HG02571 (cell line): Measurements from ENCODE around the gene CAPN2.
"Not testable (repeated sequence)": the region's sequence is repeated elsewhere in the genome, so short reads cannot be mapped to it uniquely, and the experiment has no call there.

ENCODE experiments used
- ATAC-seq: cut with Tn5 transposase; IDR thresholded peaks from one replicate; pipeline ENCODE4 v1.9.1; 2021; ENCODE audit warnings: mild to moderate bottlenecking, moderate library complexity; ENCODE audit not compliant: unreplicated experiment

The CAPN2 gene

DNA sequence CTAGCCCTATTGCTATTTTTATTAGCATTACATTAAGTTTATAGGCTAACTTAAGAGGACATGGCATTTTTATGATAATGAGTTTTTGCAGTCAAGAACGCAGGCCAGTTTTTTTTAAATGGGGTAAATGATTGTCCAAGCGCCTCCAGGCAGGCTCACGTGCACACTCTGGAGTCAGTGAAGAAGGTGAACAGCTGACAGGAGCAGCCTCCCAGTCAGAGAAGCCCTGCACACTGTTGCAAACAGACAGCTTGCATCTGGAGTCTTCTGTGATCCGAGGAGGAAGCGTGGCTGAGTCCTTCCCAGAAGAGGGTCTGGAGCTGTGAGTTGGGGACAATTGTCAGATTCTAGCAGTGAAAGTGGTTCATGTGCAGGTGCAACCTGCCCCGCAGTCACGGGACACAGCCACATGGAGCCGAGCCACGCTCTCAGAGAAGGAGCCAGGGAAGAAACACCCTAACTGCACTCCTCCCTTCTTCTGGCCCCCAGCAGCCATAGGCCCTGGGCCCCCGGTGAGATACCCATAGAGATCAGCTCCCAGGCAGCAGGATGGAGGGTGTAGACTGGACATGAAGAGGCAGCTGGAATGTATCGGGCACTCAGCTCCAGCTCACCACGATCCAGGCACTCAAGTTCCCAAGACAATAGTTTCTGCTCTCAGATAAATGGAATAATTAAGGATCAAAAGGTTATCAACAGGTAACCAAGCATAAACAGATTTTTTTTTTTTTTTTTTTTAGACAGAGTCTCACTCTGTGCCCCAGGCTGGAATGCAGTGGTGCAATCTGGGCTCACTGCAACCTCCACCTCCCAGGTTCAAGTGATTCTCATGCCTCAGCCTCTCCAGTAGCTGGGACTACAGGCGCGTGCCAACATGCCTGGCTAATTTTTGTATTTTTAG lies 26.4 kb downstream of the CAPN2 start:
- ATAC-seq, result no peak

DNA sequence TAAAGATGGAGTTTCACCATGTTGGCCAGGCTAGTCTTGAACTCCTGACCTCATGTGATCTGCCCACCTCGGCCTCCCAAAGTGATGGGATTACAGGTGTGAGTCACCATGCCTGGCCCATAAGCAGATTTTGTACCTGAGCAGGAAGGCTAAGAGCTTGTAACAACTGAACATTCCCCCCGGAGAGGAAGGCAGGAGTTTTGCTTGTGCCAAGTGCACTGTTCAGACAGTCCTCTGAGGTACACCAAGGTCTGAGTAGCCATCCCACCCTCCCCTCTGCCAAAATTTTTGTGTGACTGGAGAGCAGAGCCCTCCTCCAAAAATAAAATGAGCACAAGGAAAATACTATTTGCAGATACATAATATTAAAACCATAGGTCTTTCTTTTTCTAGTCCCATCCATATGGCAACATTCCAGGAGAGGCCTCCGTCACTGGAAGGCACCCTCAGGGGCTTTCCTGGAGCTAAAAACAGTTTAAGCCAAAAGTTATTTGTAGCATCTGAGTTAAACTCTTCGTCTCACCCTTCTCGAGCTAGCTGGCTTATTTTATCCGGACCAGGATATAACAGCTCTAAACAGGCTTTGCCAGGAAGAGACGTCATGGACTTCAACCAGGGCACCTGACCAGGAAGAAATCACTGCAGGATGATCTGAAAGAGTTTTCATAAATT lies 27.2 kb downstream of the CAPN2 start:
- ATAC-seq, result no peak

DNA sequence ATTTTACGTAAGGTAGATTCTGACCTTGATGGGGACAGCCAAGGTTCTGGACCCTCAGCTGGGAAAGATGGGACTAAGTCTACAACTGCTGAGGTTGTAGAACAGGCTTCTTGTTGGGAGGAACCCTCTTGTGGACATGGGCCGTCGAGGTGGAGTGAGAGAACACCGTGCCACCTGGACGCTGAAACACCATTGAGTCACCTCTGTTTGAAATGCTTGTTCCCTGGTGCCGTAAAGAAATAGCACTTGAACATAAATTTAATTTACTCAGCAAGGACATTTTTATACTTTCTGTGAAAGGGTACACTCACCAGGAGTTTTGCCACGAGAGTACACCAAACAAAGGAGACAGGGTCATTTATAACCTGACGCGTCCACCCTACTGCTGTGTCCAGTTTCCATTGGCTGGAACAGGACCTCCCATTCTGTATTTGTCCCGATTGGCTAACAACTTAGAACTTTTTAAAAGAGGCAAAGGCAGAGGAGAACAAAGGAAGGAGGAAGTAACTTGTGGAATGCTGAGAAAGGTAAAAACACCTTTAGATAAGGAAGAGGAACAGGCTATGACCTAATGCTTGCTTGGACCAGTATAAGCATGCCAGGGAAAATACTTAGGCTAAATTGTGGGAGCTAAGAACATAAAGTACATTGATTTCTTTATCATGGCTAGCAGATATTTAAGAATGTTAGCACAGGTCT lies 27.8 kb downstream of the CAPN2 start:
- ATAC-seq, result not testable (repeated sequence)

DNA sequence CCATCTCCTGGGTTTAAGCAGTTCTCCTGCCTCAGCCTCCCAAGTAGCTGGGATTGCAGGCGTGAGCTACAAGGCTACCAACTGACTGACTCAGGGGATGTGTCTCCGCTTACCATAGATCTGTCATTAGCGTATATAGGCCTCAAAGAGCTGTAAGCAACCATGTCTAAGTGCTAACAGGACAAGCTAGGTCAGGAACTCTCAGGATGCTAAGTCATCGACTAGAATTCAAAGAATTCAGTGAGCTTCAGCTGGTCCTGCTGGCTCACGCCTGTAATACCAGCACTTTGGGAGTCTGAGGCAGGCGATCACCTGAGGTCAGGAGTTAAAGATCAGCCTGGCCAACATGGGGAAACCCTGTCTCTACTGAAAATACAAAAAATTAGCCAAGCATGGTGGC lies 29.5 kb downstream of the CAPN2 start:
- ATAC-seq, result no peak

DNA sequence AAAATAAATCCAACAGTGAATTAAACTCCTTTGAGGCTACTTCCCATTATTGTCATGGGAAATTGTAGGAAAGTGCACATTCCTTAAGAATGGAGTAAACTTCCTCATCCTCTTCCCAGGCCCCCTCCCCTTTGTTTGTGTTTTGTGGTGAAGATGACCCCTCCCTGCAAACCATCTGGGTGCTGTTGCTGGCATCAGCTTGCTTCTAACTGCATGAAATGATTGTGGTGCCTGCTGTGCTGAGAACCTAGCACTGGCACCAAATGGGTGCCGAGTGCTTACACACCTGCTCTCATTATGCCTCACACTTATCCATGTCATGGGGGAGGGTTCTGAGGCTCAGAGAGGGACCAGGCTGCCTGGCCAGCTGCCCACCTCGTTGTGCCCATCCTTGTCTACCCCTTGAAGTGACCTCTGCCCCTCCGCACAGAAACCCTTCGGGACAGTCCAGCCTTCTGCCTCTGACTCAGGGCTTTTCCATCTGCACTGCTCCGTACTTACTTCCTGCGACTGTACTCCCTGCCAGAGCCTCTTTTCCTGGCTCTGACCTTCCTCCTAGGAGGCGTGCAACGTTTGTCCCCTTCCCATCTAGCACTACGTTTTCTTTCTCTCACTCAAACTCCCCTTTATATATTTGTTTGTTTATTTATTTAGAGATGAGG lies 30.6 kb downstream of the CAPN2 start:
- no peak for ATAC-seq

DNA sequence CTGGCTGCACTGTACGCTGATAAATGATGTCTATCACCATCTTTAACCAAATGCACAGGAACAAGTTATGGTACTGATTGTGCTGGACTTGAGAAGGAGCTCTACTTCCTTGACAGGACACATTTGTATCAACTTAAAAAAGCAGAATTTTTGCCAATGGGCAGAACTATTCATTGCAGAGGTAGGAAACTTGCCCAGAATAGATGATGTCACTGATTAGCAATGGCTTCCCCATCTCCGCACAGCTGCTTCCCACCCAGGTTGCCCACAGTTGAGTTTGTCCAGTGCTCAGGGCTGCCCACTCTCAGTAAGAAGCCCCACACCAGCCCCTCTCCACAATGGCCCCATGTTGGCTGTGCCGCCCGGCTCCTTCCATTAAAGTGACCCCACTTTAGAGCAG lies 33.4 kb downstream of the CAPN2 start:
- ATAC-seq, result no peak

DNA sequence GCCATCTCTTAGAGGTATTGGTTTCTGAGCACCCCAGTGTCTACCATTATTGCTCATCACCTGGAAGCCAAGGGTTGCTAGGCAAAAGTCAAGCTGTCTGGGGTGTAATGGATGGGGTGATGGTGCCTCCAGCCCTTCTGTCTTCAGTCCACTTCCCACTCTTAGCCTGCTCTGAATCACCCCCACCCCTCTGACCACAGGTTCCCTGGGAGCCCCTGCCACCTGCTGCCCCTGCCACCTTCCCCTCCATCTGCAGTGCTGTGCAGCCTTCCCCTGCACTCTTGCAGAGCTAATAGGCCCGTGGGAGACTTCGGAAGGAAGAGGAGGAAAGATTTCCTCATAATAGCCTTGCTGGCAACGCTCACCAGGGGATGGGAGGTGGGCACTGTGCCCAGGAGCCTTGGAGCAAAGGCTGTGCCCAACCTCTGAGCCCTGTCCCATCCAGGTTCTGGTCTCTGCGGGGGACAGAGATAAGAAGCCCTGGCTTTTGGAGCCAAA lies 35.5 kb downstream of the CAPN2 start:
- no peak for ATAC-seq

DNA sequence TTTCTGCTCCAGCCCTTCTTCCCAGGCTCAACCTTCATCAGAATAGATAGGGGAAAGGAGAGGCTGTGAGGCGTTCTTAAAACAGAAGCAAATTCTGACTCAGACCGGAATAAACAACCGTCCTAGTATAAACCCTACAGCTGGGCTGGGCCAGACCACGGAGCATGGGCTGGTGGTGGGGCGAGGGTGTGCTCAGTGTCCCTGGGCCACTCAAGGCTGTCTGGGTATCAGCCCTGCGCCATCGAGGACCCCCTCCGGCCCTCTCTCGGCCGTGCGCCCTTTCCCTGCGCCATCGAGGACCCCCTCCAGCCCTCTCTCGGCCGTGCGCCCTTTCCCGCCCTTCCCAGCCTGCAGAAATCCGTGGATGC lies 36.0 kb downstream of the CAPN2 start:
- ATAC-seq, result peak; percentile 51

DNA sequence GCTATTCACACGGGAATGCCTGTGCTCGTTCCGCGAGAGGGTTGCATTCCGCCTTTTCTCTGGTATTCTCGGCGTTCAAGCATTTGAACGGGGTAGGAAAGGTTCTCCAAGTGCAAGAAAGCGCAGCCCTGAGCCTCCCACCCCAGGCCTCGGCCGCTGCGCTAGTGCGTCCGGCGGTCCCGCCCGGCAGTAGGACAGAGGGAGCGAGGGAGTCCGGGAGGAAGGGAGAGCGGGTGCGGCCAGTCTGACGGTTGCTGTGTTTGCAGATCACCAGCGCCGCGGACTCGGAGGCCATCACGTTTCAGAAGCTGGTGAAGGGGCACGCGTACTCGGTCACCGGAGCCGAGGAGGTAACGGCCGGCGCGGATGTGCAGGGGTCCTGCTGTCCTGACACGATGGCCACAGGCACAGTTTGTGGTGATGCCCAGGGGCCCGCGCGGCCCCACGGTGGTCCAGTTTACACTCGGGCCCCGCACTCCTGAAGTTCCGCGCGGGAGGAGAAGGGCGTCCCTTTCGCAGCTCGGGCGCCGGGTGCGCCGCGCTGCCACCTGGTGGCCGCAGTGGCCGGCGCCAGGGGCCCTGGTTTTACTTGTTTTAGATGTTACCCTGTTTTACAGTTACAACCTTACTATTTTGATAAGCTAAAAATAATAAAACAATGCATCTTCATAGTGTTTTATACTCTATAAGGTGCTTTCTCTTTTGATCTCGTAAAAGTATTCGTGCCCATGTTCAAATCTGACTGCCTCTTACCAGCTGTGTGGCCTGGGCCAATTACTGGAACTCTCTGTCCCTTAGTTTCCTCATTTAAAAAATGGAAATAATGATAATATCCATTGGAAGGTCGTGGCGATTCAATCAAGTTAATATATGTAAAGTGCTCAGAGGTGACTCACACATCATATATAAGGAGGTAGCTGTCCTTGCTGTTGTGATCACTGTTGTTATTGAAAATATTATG lies 36.7 kb downstream of the CAPN2 start:
- ATAC-seq, result peak; percentile 57

DNA sequence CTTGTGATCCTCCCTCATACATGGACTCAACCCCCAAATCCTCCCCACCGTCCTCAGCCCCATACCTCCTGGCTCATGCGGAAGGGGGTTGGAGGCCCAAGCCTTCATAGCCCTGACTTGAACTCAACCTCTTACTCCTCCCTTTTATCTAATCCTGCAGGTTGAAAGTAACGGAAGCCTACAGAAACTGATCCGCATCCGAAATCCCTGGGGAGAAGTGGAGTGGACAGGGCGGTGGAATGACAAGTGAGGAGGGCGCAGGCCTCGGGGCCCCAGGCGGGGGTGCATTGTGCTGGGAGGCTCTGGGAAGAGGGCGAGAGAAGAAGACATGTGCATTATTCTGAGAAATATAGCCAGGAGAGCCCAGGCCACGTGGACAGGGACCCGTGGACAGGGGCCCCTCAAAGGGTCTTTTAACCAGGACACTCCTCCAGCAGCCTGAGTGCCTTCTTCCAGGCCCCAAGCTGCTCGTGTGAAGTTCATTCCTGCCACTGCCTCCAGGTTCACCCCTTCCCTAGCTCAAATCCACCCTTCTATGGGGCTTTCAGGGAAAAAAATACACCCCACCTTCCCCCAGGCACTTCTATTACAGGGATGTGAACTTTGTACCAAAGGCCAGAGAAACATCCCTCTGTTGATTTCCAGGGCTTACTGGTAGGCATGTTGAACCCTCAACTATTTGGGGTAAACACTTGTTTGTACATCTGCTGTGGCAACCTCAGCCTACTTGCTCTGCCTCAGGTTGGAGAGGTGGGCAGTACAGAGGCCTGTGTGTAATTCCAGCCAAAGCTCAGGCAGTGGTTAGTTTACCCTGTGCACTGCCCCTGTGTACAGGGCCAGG lies 38.6 kb downstream of the CAPN2 start:
- no peak for ATAC-seq

DNA sequence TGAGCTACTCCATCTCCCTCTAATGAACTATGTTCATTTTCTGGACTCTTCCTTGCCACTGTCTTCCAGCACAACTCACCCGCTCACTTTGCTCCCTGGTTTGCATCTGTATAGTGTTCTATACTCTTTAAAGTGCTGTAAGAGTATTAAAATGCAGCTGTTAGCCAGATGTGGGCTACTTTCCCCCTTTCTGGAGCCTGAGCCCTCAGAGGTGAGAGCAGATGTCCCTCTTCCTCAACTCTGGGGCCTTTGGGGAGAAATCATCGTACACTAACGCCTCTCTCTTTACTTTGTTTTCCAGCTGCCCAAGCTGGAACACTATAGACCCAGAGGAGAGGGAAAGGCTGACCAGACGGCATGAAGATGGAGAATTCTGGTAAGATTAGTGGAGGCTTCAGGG lies 39.4 kb downstream of the CAPN2 start:
- ATAC-seq, result no peak

DNA sequence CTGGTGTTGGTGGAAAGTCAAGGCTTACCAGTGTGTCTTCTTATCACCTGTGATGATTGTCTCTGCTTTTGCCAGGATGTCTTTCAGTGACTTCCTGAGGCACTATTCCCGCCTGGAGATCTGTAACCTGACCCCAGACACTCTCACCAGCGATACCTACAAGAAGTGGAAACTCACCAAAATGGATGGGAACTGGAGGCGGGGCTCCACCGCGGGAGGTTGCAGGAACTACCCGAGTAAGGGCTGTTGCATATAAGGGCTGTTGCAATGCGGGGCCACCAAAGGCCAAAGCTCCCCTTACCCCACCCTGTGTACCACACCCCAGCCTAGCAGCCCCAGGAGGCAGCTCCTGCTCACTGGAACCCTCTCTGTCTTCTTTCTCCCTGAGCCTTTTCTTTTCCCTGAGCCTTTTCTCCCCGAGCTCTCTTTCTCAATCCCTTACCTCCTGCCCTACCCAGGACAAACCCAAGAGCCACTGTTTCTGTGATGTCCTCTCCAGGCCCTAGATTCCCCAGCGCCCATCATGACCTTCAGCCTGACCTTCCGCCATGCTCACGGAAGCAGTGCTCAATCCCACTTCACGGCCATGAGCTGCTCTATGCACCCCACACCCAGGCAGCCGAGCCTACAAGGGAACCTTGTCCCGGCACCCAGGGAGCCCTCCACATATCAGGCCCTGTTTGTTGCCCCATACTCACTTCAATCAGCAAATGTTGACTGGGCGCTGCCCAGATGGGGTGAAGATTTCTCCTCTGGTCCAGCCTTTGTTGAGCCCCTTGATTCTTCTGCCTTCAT lies 40.6 kb downstream of the CAPN2 start:
- no peak for ATAC-seq

DNA sequence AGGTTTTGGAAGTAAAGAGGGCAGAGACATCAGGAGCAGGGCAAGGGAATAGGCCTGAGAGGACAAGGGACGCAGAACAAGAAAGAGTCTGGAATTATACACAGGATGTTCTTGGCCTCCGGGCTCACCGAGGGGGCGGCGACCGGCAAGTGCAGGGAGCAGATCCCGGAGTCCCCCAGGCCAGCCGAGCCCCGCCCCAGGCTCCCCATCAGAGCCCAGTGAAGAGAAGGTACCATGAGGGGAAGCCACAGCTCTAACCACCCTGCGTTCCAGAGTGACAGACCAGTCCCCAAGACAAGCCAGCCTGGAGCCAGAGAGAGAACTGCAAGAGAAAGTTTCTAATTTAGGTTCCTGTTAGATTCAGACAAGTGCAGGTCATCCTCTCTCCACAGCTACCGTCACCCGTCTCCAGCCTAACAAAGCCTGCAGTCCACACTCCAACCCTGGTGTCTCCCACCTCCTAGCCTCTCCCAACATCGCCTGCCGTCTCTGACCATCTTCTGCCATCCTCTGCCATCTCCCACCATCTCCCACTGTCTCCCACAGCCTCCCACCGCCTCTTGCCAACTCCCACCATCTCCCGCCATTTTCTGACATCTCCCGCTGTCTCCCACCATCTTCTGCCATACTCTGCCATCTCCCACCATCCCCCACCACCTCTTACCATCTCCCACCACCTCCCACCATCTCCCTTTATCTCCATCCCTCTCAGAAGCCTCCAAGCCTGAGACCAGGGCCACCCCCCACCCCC lies 42.5 kb downstream of the CAPN2 start:
- no peak for ATAC-seq

DNA sequence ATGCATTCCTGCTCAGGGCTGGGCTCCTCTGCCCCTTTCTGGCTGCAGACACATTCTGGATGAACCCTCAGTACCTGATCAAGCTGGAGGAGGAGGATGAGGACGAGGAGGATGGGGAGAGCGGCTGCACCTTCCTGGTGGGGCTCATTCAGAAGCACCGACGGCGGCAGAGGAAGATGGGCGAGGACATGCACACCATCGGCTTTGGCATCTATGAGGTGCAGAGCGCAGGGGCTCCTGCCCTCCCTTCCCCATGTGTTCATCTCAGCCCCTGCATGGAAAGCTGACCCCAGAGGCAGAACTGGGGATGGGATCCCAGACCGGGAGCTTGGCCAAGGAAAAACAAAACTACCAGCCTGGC lies 43.1 kb downstream of the CAPN2 start:
- no peak for ATAC-seq

DNA sequence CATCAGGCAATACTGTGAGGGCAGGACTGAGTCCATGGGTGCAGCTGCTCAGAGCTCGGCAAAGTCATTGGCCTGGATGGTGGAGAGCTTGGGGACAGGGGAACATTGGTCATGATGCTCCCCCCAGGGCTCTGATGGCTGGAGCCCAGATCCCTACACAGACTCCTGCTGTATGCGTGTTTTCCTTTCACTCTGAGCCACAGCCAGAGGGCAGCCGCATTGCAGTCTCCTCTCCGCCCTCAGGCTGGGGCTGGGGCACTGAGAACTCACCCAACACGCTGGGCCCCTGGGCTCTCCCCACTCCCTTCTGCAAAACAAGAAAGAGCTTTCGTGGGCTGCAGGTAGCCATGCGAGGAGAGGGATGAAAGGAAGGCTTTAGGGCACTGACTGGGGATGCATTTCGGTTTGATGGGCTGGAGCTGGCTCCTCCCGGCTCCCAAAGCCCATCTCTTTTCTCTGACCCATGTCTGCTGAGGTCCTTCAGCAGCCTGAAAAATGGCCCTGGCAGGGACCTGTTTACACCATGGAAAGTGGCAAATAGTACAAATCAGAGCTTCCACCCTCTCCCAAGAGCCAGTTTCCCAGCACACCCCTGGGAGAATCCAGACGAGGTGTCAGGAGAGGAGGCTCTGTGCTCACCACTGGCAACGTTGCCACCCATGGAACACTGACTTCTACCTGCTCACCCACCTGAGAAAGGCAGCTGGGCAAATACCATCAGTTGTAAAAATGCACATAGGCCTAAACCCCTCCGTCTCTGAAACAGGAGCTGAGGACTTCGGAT lies 43.8 kb downstream of the CAPN2 start:
- no peak for ATAC-seq

DNA sequence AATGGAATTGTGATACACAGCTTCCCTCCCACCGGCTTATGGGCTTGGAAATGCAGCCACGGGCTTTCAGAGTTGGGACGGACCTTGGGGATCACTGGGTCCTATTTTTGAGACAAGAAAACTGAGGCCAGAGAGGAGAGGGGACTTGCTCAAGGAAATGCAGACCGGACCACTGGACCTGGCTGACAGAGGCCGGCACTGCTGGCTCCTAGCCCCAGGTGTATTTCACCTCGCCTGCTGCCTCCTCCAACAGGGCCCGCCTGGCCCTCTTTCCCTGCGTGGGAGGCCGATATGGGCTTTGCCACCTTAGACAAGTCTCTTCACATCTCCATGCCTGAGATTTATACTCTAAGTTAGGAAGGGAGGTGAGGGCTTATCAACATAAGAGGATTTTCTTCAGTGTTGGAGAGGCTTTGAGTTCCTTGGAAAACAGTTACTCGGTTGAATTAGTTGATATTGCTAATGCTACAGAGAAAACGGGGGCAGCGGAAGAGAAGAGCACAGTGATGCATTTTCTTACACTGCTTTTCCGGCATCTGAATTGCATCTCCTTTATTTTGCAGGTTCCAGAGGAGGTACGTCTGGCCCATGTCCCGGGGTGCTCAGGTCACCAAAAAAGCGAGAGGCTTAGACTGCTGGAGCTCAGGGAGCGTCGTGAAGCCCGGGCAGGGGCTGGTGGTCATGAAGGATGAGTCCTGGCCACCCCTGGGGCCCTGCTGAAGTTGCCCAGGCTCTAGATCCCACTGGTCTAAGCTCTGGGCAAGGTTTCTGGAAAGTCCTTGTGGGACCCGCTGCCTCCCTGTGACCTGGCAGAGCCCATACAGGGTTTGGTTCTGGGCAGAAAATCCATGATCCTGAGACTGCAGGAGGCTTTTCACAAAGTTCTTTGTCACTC lies 44.7 kb downstream of the CAPN2 start:
- ATAC-seq, result no peak
